ENCODE results near the gene SERTM2. TPM values are rescaled to one million over a fixed set of nuclear protein-coding genes. Genes with fewer than 3 reads are reported as not detected.

The SERTM2 gene
- total and polyA plus RNA-seq, 8 donors: 0.02 to 0.06 (median 0.04) TPM; not detected in 5

DNA sequence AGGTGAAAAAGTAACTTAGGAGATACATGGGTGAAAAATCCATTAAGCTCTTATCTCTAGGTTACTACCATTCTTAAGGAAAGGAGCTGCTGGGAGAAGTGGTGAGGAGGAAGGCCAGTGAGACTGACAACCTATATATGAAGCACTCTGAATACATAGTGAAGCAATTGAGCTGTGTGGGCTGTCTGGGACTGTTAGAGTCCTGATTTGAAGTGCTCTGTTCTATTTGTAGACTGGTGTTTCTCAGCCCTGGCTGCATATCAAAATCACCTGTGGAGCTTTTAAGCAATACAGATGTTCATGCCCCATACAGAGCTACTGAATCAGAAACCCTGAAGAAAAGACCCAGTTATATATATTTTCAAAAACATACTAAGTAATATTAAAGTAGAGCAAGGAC is 3.9 kb downstream of the SERTM2 start:
- peaks cover 0 to 10% (median 0%) of the 10 kb centered on the region in 4 donors for H3K27me3 ChIP-seq
- H3K4me3 ChIP-seq: no peak overlapping the region
- intact Hi-C loops (cut with DNase I): no loop called here
- TF ChIP-seq, protein P1, sequence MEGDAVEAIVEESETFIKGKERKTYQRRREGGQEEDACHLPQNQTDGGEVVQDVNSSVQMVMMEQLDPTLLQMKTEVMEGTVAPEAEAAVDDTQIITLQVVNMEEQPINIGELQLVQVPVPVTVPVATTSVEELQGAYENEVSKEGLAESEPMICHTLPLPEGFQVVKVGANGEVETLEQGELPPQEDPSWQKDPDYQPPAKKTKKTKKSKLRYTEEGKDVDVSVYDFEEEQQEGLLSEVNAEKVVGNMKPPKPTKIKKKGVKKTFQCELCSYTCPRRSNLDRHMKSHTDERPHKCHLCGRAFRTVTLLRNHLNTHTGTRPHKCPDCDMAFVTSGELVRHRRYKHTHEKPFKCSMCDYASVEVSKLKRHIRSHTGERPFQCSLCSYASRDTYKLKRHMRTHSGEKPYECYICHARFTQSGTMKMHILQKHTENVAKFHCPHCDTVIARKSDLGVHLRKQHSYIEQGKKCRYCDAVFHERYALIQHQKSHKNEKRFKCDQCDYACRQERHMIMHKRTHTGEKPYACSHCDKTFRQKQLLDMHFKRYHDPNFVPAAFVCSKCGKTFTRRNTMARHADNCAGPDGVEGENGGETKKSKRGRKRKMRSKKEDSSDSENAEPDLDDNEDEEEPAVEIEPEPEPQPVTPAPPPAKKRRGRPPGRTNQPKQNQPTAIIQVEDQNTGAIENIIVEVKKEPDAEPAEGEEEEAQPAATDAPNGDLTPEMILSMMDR (IDR thresholded peaks at IDR 0.05): no peak
- ATAC-seq: no peak
- DNase-seq: no peak
- H3K36me3 ChIP-seq: no peaks in the 10 kb centered on the region
- no peak for FAIRE-seq
- H3K4me1 ChIP-seq: no peaks in the 10 kb centered on the region
- H3K9me3 ChIP-seq: no peaks in the 10 kb centered on the region
- H3K27ac ChIP-seq: no peak overlapping the region

DNA sequence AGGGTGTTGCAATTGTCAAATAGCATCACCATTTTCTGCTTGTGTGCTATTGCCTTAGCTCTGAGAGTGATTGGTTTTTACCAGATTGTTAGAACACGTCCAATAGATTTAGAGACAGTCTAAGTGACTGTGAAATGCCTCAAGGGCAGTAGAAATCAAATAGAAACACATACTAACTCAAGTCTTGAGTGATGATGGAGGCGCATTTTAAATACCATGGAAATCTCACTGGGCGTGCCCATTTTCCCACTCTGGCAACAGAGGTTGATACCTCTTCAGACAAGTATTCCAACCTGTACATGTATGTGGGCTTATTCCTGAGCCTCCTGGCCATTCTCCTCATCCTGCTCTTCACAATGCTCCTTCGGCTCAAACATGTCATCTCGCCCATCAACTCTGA is 7.2 kb downstream of the SERTM2 start:
- Histone ChIP-seq H3K4me3 (no peak overlapping the region), H3K4me1 (no peaks in the 10 kb centered on the region), H3K36me3 (no peaks in the 10 kb centered on the region), H3K9me3 (no peaks in the 10 kb centered on the region), H3K27ac (no peak overlapping the region), H3K27me3 (peaks cover 0 to 6% (median 0%) of the 10 kb centered on the region in 4 donors)
- DNase-seq (no peak), FAIRE-seq (no peak), ATAC-seq (no peak)
- 64 to 78% methylated on average over 5 of the region's 5 CpGs for WGBS, 2 donors
- intact Hi-C loops (cut with DNase I): no loop called here
- TF ChIP-seq, protein P1 (IDR thresholded peaks at IDR 0.05): no peak

DNA sequence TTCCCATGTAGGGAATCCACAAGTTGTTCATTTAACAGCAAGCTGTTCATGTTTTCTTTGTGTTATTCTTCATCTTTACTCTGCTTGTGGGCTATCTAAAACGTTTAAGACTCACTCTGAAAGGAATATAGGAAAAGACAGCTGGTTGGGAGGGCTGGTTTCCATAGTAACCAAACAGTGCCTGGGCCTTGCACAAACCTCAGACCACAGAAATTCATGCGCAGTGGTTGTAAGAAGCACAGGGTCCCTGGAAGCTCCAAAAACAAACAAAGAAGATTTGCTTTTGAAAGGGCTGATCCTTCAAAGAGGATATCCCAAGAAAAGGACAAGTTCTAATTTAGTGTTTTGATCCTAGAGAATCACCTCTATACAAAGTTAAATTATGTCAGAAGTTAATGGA is 7.8 kb downstream of the SERTM2 start:
- Histone ChIP-seq H3K27me3 (peaks cover 0 to under 1% (median 0%) of the 10 kb centered on the region in 4 donors), H3K27ac (no peak overlapping the region), H3K9me3 (no peaks in the 10 kb centered on the region), H3K36me3 (no peaks in the 10 kb centered on the region), H3K4me3 (no peak overlapping the region), H3K4me1 (no peaks in the 10 kb centered on the region)
- TF ChIP-seq, protein P1 (IDR thresholded peaks at IDR 0.05): no peak
- intact Hi-C loops (cut with DNase I): no loop called here
- WGBS, 2 donors: 15 to 31% methylated on average over 2 of the region's 2 CpGs
- FAIRE-seq: no peak
- DNase-seq: no peak
- ATAC-seq: no peak

DNA sequence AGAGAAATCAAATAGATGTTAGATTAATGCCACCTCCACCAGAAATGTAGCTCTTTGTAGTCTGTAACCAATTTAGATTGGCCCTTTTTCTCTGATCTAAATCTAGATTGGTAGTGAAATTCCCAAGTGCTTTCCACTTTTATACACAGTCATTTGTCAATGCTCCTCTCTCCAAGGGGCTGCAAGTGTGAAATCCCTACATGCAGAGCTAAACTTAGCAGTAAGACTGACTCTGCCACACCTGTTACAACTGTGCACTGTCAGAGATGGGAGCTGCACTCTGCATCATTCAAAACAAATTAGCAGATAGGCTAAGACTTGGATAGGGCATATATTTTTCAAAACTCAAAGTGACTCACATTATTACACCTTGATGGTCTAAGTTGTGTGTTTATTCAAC is 9.1 kb downstream of the SERTM2 start:
- Histone ChIP-seq H3K4me1 (no peaks in the 10 kb centered on the region), H3K27ac (no peak overlapping the region), H3K36me3 (no peaks in the 10 kb centered on the region), H3K9me3 (no peaks in the 10 kb centered on the region), H3K27me3 (no peaks in the 10 kb centered on the region), H3K4me3 (no peak overlapping the region)
- intact Hi-C loops (cut with DNase I): no loop called here
- no peak for DNase-seq
- TF ChIP-seq, protein P1 (IDR thresholded peaks at IDR 0.05): no peak
- ATAC-seq: no peak
- FAIRE-seq: no peak

DNA sequence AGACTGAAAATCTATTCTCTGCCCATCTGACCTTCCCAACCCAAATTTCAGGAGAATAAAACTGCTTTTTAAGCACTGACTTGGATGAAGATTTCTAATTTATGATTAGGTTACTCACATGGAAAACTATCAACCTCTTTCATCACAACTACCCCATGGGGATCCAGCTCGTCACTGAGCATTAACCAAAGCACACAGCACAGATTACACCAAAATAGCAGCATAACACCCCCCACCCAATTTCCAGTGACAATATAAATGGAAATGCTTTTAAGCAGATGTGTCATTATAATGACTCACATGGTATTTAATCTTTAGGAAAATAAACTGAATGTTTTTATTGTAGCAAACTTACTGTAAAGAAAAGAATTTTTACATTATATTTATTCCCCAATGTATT is 9.7 kb downstream of the SERTM2 start:
- TF ChIP-seq, protein P1 (IDR thresholded peaks at IDR 0.05): no peak
- DNase-seq: no peak
- H3K9me3 ChIP-seq: no peaks in the 10 kb centered on the region
- H3K27ac ChIP-seq: no peak overlapping the region
- ATAC-seq: no peak
- intact Hi-C loops (cut with DNase I): no loop called here
- peaks cover 0 to 2% (median 0%) of the 10 kb centered on the region in 4 donors for H3K27me3 ChIP-seq
- H3K4me3 ChIP-seq: no peak overlapping the region
- FAIRE-seq: no peak
- 52 to 69% methylated on average over 1 of the region's 1 CpG for WGBS, 2 donors
- no peaks in the 10 kb centered on the region for H3K4me1 ChIP-seq
- no peaks in the 10 kb centered on the region for H3K36me3 ChIP-seq

Measured in pancreas (tissue), 10 donors.